CMK (cell line): ENCODE results near the gene EFCAB11.

Experiments
- DNase-seq: peaks from one replicate; pipeline ENCODE4 v3.0.0-alpha.2; 2010; ENCODE audit warnings: low read depth

Gene EFCAB11

DNA sequence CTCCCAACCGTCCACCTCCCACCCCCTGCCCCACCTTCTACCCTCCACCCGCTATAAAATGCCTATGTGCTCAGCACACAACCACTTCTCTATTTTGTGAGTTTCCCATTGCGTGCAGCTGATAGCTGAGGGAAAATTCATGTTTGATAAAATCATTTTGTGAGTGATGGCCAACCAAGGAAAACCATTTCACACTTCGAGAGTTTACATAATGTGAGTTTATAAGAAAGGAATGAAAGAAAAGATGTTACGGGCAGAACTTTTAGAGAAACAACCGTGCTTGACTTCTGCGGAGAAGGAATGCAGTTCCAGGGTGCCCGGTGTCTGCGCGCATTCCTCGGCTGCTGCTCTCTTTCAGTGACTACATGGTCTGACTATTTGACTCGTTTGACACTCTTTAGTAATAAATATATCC, 140.9 kb downstream of the EFCAB11 start:
- DNase-seq, result no peak

DNA sequence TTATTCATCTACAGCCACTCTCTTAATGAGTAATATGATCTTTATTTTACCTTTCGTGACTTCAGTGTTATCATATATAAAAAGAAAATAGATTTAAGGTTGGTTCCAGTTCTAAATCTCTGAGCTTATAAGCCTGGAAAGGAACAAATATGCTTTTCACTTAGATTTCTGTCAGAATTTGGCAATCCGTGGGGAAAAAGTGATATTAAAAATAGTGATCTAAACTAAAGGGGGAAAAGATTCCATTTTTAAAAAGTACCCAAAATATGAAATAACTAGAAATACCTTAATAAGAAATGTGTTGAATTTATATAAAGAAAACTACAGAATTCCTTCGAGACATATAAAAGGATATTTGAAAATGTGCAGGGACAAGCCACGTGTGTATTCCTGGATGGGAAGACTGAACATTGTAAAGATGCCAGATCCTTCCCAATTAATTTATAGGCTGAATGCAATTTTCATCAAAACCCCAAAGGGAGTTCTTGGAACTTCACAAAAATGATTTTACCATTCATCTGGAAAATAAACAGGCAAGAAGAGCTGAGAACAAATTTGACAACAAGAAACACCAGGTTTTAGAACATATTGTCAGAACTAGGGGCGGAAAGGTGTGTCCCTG, 142.5 kb downstream of the EFCAB11 start:
- no peak for DNase-seq

DNA sequence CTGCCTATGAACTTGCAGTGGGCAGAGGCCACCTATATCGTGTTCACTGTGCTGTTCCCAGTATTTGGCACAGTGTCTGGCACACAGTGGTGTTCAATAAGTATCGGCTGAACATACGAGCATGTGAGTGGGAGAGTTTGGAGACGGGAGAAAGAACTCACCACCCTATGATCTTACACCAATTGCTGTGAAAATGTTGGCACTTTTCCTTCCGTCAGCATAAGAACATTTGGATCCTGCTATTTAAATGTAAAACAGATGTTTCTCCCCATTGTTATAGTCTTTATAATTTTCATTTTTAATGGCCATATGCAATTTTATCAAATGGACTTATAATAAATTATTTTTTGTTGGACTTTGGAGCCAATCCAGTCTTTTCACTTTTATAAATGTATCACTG, 144.4 kb downstream of the EFCAB11 start:
- no peak for DNase-seq

DNA sequence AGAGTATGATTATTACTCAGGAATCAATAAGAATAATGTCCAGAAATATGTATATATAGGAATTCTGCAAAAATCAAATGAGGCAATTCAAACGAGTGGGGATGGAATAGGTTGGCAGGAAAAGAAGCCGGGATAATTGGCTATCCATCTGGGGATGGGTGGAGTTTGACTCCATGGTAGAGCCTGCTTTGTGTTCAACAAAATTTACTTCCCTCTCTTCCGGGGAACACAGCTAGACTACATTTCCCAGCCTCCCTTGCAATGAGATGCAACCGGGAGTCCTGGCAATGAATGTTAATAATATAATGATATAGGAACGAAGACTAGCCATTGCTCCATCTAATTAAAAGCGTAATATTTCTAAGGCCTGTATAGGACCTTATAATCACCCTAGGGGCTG, 146.6 kb downstream of the EFCAB11 start:
- DNase-seq, result no peak

DNA sequence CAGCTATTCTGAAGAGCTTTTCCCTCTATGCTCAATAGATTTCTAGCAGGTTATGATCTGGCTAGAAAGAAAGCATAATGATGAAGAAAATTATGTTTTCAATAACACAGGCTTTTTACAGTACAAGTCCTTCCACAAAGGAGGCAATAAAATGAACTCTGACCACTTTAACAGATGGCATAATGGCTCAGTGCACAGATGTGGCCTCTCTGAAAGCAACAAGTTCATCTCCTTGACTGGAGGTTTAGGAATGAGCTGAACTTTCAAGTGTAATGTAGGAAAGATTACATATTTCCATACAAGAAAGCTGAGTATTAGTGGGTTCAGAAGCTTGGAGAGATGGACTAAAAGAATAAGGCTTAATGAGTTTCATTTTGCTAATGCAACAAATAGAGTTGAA, 147.4 kb downstream of the EFCAB11 start:
- no peak for DNase-seq

DNA sequence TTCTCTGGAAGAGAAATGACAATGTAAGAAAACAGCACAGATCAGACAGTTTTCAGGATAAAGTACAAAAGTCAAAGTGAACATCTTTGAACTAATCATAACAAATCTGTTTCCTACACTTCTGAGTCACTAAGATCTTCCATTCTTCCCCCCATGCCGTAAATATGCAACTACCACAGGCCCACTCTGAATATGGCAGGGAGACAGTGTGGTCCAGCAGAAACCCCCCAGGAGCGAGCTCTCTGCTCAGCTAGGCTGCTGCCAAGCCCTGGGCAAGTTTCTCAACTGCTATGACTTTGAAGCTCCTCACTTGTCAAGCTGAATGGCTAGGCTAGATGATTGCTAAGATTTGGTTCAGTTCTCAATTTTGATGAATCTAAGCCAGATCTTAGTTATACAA, 148.1 kb downstream of the EFCAB11 start:
- no peak for DNase-seq

DNA sequence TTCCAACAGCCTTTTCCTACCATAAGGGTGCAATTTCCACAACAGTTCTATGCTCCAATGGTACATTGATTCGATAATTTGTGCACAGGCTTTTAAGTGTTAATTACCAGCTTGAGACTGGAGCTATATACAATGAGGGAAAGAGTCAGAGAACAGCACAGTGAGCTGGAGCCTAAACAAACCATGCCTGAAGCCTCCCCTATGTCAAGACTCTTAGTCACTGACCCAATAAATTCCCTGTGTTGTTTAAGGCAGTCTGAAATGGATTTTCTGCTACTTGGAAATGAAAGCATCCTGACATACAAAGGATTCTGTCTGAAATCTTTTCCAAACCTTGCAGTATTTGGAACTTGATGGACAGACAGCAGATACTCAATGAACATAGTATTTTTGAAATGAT, 149.0 kb downstream of the EFCAB11 start:
- no peak for DNase-seq

DNA sequence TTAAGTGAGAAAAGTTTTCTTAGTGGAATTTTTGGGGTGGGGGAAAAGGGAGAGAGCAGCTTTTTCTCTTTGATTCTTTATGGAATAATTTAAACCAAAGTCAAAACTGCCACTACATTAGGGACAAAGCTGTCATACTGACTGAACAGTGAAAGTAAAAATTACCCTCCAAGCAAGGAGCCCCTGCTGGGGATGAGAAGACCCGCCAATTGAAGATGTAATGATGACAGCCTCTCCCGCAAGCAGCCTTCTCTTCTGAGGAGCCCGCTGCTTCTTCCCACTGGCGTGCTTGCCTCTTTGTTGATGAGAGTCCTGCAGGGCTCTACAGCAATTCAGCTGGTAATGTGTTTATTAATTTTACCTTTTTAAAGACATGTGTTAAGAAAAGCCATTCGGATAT, 151.0 kb downstream of the EFCAB11 start:
- no peak for DNase-seq

DNA sequence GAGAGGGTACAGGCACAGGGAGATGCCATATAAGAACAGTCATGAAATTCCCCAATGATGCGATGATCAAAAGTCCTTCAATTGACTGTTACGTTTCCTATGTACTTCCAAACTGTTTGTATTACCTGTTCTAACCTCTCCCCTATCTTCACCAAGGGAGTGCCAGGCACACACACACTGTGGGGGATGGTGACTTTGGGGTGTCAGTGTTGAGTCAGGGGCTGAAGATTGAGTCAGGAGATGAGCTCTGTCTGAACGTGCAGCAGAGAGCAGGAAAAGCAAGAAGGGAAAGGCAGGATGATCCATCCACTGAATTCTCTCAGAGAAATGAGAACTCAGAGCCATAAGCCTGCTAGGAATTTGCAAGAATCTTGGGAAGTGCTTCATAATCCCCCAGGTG, 153.4 kb downstream of the EFCAB11 start:
- no peak for DNase-seq

DNA sequence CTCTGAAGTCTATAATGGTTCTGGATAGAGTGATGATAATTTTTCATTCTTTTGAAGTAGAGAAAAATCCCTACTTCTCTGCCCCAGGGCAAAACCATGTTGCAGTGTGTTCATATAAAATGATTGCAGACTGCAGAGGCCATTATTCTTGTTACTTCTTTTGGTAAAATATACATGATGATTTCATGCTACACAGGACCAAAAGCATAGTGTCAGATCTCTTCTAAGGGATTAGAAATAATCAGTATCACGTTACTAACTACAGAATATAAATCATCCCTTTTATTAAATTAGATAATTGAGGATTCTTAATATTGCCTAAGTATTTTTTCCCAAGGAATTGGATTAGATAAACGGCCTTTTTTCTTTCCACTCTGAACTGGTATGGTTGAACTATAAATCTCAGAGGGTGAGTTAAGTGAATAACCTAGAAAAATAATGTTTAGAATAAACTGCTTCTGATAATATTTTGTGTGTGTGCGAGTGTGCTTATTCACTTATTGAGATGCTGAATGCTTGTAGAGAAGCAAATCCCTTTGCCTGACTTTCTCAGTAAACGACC, 156.2 kb downstream of the EFCAB11 start:
- no peak for DNase-seq

DNA sequence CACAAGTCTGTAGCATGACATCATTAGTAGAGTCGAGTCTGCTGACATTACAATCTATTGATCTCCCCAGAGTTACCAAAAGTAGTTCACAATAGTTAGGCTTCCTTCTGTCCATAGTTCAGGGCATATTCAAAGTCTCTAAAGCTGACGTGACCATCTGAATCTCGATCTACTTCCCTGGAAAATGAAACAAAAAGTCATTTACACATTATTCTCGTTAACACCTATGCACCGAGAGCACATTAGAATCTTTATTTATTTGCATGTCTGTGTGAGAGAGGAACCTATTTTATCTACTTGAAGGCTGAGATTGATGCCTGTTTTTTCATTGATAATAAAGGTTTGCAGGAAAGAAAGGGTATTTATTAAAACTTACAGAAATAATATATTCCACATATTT, 157.4 kb downstream of the EFCAB11 start:
- no peak for DNase-seq

DNA sequence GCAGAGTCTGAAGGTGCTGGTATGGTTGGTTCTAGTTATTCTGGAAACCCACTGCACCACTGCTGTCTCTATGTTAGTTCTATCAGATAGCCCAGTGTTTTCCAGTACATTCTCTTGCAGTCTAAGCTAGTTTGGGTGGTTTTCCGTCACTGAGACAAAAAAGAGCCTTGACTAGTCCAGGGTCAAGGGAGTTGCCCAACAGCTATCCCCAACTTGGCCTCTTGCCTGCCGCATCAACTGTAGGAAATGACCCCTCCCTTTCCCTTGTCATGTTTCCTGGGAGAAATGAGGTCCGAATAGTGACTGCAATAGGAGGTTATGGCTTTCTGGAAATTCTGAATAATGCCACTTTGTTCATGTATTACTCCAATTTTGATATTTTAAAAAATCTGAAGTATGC, 160.4 kb downstream of the EFCAB11 start:
- no peak for DNase-seq

DNA sequence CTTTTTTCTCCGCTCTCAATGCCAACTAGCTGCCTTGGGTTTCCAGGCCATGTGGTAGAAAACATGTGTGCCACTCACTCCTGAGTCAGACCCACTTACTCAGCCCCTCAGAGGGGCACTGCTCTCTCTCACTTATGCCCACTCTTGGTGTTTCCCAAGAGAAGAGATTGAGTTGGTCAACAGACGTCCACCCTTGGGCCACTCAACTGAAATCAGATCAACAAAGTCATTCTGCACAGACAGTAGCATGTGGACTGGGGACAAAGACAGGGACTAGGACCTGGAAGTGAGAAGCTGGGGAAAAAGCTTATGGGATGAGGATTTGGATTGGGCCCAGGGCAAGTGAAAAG, 161.2 kb downstream of the EFCAB11 start:
- no peak for DNase-seq

DNA sequence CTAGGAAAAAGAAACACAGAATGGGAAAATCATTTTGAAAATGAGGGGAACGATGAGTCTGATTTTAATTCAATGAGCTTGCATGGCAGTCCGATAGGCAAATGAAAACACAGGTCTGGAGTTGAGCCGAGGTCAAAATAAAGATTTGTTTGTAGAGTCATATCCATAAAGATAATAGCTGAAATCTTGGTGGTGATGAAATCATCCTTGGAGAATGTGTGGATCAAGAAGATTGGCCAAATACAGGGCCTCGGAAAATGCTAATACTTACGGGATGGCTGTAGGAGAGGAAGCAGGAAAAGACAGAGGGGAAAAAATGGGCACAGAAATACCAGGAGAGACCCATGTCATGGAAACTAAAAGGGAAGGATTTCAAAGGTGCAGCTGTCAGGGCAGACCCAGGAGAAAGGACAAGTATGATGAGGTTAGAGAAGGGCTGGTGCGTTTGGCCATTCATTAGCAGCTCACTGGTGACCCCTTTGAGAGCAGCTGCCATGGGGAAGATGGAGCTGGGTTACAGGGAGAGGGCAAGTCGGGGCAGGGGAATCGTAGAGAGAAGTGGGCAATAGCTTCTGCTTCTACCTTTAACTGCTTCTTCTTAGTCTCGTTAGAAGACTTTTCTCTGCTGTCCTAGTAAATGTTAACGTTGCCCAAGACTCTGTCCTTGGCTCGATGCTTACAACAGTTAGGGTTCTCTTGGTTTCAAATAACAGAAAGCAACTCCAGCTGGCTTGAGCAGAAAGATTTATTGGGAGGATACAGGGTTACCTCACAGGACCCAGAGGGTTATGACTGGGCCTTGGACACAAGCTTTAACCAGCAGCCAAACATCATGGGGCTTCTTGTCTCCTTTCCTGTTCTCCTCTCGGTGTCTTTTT, 161.8 kb downstream of the EFCAB11 start:
- no peak for DNase-seq

DNA sequence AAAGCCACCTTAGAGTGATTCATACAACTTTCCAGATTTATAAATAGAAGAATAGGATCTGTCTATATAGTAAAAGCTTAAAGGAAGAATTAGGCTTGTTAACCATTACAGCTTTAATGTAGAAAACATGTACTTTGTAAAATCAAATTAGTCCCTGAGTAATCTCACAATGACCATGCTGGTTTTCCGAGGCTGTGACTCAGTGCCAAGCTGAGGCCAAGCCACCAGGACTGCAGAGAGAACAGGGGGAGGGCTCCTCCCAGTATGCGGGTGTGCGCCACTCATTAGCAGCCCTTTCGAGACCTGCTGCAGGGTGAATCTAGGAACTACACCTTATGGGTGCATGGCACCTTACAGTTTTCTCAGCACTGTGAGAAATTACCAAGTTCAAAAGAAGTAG, 167.0 kb downstream of the EFCAB11 start:
- DNase-seq, result no peak

DNA sequence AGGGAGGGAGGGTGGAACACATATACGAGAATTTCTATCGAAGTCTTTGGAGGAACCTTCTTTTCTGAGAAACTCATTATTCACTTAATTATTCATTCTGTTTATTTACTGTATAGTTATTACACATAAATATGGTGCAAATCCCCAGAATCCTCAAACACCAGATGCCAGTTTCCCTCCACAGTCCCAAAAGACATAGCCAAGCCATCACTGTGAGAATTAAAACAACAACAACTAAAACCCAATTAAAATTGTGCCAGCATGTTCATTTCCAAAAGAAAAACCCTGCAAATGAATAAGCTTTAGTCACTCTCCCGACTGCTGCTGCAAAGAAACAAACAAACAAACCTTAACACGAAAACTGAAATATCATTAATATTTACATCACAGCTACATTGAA, 173.5 kb downstream of the EFCAB11 start:
- no peak for DNase-seq

DNA sequence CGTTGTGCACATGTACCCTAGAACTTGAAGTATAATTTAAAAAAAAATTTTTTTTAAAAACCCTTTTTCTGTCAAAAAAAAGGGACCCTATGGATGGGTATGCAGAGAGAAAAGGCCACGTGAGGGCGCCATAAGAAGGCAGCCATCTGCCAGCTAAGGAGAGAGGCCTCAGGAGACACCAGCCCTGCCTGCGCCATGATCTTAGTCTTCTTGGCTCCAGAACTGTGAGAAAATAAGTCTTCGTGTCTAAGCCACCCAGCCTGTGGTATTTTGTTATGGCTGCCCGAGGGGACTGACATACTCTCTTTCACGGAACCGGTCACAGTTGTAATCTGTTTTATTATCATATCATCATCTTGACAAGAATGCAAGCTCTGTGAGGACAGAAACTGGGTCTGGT, 174.8 kb downstream of the EFCAB11 start:
- no peak for DNase-seq

DNA sequence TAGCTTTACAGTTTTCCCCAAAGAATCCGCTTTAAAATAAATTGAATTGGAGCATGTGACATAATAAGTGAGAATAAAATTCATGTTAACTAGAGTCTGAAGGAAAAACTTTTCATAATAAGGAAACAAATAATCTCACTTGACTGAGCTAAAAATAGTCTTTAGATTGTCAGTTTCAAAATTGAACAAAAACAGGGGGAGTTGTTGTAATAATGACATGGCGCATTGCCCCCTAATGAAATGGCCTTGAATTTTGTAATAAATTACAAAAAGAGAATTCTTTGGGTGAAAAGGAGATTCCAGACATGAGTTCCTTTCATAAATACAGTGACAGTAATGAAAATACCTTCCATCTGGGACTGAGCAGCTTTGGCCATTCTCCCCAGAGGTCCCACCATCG, 178.6 kb downstream of the EFCAB11 start:
- DNase-seq, result no peak

DNA sequence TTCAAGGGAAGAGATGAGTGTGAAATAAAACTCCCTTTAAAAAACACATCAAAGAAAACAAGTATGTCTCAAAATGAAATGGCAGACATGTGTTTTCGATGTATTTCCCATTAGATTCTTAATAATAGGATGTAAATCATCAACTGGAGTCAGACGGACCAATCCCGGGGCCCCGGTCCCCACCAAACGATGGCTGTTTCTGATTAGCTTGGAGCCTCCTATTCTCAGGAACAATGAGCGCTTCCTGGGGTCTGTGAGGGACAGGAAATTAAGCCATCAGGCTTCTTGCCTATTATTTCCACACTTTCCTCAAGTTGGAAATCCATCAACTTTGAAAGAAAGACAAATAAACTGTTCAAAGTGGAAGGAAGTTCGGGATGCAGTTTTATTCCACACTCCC, 179.4 kb downstream of the EFCAB11 start:
- no peak for DNase-seq

DNA sequence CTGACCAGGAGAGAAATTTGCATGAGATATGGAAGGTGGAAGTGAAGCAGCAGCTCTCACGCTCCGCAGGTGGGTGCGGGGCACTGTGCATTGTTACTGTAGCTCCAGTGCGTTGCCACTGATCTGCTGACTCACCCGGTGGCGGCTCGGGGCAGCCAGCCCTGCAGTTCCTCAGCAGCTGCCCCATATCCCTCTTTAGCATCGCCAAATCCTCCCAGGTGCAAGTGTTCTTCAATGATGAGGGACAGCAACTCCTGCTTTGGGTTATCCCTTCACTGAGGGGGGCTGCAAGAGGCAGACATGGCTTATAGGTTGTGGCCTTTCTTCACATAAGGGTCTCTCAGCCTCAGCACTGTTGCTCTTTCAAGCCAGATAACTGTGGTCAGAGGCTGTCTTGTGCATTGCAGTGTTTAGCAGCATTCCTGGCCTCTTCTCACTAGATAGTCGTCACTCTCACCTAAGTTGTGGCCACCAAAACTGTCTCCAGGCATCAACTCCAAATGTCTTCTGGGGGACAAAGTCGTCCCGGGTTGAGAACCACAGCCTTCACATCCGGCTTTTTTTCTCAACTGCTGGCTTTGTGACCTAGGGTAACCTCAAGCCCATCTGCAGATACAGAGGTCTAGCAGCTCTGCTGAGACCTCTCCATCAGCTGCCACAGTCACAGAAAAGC, 180.8 kb downstream of the EFCAB11 start:
- DNase-seq, result no peak

DNA sequence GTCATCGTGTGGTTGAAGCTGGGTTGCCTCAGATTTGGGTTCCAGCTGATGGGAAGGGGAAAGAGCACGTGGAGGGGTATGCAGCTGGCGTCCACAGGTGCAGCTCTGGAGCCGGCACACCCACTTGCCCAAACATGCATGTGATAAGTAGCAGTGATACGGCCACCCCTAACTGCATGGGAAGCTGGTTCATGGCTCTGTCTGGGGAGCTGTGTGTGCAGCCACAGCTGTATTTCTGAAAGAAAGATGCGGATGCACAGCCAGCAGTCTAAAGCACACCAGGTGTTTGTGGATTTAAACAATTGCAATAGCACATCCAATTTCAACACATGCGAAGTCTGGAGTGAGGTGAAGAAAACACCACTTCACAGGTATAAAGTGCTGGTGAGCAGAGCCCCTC, 181.4 kb downstream of the EFCAB11 start:
- DNase-seq, result no peak

DNA sequence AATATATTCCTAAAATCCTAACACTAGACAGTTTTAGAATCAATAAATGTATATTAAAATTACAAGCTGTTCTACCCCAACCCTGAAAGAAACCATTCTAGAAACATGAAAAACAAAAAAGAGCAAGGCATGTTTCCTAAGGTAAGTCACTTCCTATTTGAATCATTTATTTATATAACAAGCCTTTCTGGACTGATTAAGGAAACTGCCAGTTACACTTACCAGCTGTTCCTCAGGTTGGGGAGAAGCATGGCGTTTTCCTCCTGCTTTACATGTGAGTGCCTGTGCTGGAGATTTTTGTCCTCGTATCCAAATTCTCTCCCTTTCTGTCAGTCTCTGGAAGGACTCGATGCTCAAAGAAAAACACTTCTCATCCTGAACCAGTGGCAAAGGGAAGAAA, 183.3 kb downstream of the EFCAB11 start:
- no peak for DNase-seq

DNA sequence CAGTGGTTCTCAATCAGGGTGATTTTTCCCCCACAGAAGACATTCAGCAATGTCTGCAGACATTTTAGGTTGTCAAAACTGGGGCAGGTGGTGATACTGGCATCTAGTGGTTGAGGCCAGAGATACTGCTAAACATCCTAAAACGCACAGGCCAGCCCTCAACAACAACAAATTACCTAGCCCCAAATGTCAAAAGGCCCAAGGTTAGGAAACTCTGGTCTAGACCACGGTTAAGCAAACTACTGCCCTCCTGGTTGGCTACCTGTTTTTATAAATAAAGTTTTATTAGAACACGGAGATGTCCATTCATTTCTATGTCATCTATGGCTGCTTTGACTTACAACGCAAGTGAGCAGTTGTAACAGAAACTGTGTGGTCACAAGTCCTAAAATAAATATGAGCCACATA, 186.7 kb downstream of the EFCAB11 start:
- no peak for DNase-seq
